Kidney epithelial cell (primary cell): Measurements from ENCODE around the gene MMD2. TPM values are rescaled to one million over a fixed set of nuclear protein-coding genes. Genes with fewer than 3 reads are reported as not detected.

ENCODE experiments used
- DNase-seq: peaks from one replicate; pipeline ENCODE4 v3.0.0-alpha.2; 2010; ENCODE audit warnings: low read depth
- H3K27me3 ChIP-seq: 2 replicates; pipeline ENCODE4 v1.6.0; 2011; ENCODE audit warnings: low read length; ENCODE audit not compliant: control insufficient read depth, insufficient read depth
- H3K36me3 ChIP-seq: 2 replicates; pipeline ENCODE4 v1.5.1; 2011; ENCODE audit warnings: low read length; ENCODE audit not compliant: control insufficient read depth, insufficient read depth
- H3K4me3 ChIP-seq: 2 replicates; pipeline ENCODE4 v1.5.1; 2011; ENCODE audit warnings: low read depth, mild to moderate bottlenecking, control low read depth, low read length
- CTCF ChIP-seq: IDR thresholded peaks from 2 replicates; pipeline ENCODE4 v1.5.1; 2011; ENCODE audit warnings: mild to moderate bottlenecking, moderate library complexity, low read length, control low read depth, inconsistent platforms; ENCODE audit not compliant: insufficient read depth, poor library complexity, severe bottlenecking
- total RNA-seq: library from RNA; depleted of rRNA; stranded (reverse); fragments of >200 nt; gene quantifications from 2 replicates; pipeline ENCODE4 v1.2.3, GENCODE V29; 2015

The MMD2 gene
- total RNA-seq, 1 donor from 2014 or later = not detected

GRCh38 chr7:4862156-4862555 lies 96.8 kb downstream of the MMD2 start:
- no peak for DNase-seq
- TF ChIP-seq CTCF = no peak
- peaks cover 9% of the 10 kb centered on the region for H3K27me3 ChIP-seq
- H3K4me3 ChIP-seq = peak overlapping the region; percentile 38
- no peaks in the 10 kb centered on the region for H3K36me3 ChIP-seq

- no peak for DNase-seq
- peak within 1 kb of the TSS; percentile 38 for H3K4me3 ChIP-seq
- no peak for TF ChIP-seq CTCF
- no peaks in the 10 kb centered on the region for H3K36me3 ChIP-seq
- H3K27me3 ChIP-seq = peaks cover 9% of the 10 kb centered on the region
These were observed 97.3 kb downstream of the MMD2 start, which contains the start of gene PAPOLB for GRCh38 chr7:4861673-4862072. Gene PAPOLB (minus strand): TSS chr7:4862030. CDS start chr7:4861810, 220 bp downstream.

GRCh38 chr7:4861227-4861626 lies 97.8 kb downstream of the MMD2 start:
- Histone ChIP-seq H3K36me3 (no peaks in the 10 kb centered on the region), H3K4me3 (no peak overlapping the region), H3K27me3 (peaks cover 9% of the 10 kb centered on the region)
- no peak for DNase-seq
- TF ChIP-seq CTCF = no peak

- TF ChIP-seq CTCF = no peak
- H3K27me3 ChIP-seq = peaks cover 7% of the 10 kb centered on the region
- no peaks in the 10 kb centered on the region for H3K36me3 ChIP-seq
- no peak overlapping the region for H3K4me3 ChIP-seq
- no peak for DNase-seq
These were observed 101.8 kb downstream of the MMD2 start for GRCh38 chr7:4857189-4857588.

GRCh38 chr7:4856336-4857057 lies 102.5 kb downstream of the MMD2 start:
- TF ChIP-seq CTCF = no peak
- no peak for DNase-seq
- Histone ChIP-seq H3K27me3 (peaks cover under 1% of the 10 kb centered on the region), H3K4me3 (no peak overlapping the region), H3K36me3 (no peaks in the 10 kb centered on the region)

Other genes with a start within 250 kb of the MMD2 start
- 71.2 and 85.6 TPM in 2 replicates for gene AP5Z1, start 183.6 kb downstream of the MMD2 start, total RNA-seq
- gene PAPOLB, start 97.2 kb downstream of the MMD2 start, total RNA-seq = 0.13 and 0.14 TPM in 2 replicates
- gene RADIL, start 75.5 kb downstream of the MMD2 start, total RNA-seq = 2.3 and 3.5 TPM in 2 replicates
- 7.0 and 11.0 TPM in 2 replicates for gene RBAK, start 86.7 kb upstream of the MMD2 start, total RNA-seq
- gene WIPI2, start 231.0 kb upstream of the MMD2 start, total RNA-seq = 66.5 and 71.5 TPM in 2 replicates